ENCODE data around the gene ODC1. TPM values are rescaled to one million over a fixed set of nuclear protein-coding genes. Genes with fewer than 3 reads are reported as not detected.
A peak's percentile ranks its signal among the peaks of the same experiment; 100 is the strongest.

Gene ODC1
- total RNA-seq, 1 donor from 2014 or later, result 35.5 TPM

GRCh38 chr2:10402062-10402585 lies 46.0 kb downstream of the ODC1 start:
- DNase-seq (ENCODE audit: low read depth in 2 of 2), result peak in 1 of 2 donors; percentile 69

DNA sequence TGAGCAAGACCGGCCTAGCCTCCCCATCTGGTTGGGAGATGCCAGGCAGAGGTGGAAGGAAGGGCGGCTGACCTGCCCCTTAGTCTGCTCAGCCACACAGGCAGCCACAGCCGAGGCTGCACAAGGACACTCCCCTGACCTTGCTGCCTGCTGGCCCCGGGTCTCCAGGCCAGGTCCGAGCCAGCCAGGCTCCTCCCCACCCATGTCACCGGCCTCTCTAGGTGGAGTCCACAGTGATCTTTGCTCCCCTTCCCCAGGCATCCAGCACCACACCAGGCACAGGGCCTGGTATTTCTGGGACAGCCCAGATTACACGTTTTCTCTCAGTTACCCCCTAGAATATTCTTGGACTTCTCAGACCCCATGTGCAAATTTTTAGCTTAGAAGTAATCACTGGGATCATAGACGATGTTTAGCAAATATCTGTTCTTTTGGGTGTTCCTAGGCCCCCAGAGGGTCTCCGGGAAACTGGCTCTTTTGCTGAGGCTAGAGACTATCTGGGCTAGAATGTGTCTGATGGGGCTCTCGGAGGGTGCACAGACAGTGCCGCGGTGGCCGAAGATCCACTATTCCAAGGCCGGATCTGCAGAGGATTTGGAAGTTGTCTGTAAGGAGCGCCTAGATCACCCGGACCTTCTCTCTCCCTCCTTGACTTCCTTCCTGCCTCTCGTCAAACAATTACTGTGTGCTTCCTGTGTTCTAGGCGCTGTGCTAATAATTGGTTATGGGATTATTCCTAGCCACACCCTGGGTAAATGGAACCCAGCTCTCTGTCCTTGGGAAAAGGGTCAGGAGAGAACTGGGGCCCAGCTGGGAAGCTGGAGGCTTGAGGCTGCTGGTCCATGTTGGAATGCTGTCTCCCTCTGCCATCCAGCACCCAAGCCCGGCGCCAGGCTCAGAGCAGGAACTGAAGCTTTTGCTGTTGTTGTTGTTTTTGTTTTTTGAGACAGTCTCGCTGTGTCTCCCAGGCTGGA lies 46.9 kb downstream of the ODC1 start:
- peak in 1 of 2 donors; percentile 60 for DNase-seq (ENCODE audit: low read depth in 2 of 2)

GRCh38 chr2:10400568-10400977 lies 47.6 kb downstream of the ODC1 start:
- DNase-seq (ENCODE audit: low read depth in 2 of 2), result peak; percentile 23 to 59

GRCh38 chr2:10400002-10400401 lies 48.1 kb downstream of the ODC1 start:
- DNase-seq (ENCODE audit: low read depth in 2 of 2), result no peak

DNA sequence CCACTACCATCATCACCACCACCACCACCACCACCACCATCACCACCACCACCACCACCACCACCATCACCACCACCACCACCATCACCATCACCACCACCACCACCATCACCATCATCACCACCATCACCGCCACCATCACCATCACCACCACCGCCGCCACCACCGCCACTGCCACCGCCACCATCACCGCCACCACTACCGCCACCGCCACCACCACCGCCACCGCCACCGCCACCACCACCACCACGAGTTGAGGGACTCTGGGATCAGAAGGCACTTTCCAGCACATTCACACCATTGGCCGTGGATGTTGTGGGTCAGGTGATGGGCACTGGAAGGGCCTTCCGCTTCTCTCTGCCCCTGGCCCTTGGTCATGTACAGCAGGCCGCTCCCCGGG lies 48.8 kb downstream of the ODC1 start:
- no peak for DNase-seq (ENCODE audit: low read depth in 2 of 2)

- no peak for DNase-seq (ENCODE audit: low read depth in 2 of 2)
These were observed 49.6 kb downstream of the ODC1 start for GRCh38 chr2:10398496-10398895.

- no peak for DNase-seq (ENCODE audit: low read depth in 2 of 2)
These were observed 50.2 kb downstream of the ODC1 start for GRCh38 chr2:10397878-10398277.

DNA sequence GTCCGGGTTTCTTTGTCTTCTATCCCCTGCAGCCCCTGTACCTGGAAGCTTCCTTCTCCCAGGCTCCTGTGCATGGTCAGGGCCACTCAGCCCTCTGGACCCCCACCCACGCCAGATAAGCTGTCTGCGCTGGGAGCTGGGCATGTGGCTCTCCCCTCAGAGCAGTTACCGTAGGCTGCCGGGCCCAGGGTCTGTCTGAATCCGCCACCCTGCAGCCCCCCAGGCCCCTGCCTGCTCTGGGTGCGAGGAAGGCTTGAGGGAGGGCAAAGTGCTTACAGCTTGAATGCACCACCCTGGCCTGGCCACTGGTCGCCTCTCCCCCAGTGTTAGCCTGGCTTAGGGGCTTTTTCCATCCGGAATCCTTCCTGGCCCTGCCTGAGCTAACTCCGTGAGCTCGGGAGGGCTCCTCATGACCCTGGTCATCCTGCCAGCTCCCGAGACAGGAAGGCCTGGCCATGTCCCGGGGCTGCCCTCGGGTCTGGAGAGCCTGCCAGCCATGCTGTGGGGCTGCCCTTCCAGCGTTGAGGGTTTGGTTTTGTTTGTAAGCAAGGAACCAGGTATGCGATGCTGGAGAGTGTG lies 50.7 kb downstream of the ODC1 start:
- peak in 1 of 2 donors; percentile 29 for DNase-seq (ENCODE audit: low read depth in 2 of 2)

DNA sequence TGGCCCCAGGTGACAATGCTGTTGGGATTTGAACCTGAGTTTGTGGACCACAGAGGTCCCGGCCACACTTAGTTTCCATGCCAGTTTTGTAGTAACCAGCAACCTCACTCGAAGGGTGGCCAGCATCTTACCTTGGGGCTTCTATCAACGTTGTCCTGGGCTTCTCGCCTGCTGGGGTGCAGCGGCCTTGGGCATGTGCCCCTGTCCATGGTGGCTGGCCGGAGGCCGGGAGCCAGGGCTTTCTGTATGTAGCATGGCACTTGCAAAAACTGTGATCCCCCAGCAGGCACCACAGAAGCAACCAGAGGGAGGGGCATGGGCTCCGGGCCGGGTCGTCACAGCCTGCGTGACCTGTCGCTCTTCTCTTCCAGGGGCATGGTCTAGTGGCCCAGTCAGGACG lies 51.7 kb downstream of the ODC1 start:
- no peak for DNase-seq (ENCODE audit: low read depth in 2 of 2)

- DNase-seq (ENCODE audit: low read depth in 2 of 2), result no peak
These were observed 52.2 kb downstream of the ODC1 start for GRCh38 chr2:10395893-10396292.

DNA sequence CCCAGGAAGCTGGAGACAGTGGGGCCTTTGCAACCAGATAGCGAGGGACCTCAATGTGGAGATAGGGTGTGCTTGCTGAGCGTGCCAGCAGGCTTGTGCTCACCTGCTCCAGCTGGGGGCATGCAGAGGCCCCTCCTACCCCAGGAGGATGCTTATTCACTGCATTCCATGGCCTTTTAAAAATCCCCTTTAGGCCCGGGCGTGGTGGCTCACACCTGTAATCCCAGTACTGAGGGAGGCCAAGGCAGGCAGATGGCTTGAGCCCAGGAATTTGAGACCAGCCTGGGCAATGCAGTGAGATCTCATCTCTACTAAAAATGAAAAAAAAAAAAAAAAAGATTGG lies 54.5 kb downstream of the ODC1 start:
- no peak for DNase-seq (ENCODE audit: low read depth in 2 of 2)

DNA sequence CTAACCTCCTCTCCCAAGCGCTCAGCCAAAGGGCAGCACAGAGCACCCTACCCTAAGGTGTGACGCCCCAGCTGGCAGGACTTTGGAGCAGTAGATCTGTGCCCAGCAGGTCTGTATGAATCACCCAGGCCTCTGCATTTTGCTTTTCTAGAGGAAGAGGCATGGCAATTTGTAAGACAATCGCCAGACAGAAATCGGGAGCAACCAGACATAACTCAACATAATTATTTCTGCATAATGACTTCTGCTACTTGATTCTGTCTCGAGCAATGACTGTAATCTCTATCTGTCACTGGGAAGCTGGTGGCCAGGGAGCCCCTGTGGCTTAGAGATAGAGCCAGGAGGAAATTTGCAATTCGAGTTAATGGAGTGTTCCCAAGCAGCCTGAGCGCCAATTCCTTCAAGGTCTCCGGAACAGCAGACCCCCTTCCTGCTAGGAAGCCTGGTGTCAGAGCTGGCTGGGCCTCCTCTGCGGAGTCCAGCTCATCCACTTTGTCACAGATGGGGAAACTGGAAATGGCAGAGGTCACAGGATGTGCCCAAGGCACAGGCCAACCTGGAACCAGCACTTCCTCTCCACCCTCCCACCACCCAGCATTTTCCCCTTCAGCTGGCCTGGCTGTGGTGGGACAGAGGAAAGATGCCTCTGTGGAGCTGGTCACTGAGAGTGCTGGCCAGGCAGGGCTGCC lies 55.0 kb downstream of the ODC1 start:
- DNase-seq (ENCODE audit: low read depth in 2 of 2), result peak in 1 of 2 donors; percentile 32

GRCh38 chr2:10392548-10392947 lies 55.6 kb downstream of the ODC1 start:
- DNase-seq (ENCODE audit: low read depth in 2 of 2), result peak in 1 of 2 donors; percentile 28

- no peak for DNase-seq (ENCODE audit: low read depth in 2 of 2)
These were observed 56.0 kb downstream of the ODC1 start for GRCh38 chr2:10392100-10392499.

DNA sequence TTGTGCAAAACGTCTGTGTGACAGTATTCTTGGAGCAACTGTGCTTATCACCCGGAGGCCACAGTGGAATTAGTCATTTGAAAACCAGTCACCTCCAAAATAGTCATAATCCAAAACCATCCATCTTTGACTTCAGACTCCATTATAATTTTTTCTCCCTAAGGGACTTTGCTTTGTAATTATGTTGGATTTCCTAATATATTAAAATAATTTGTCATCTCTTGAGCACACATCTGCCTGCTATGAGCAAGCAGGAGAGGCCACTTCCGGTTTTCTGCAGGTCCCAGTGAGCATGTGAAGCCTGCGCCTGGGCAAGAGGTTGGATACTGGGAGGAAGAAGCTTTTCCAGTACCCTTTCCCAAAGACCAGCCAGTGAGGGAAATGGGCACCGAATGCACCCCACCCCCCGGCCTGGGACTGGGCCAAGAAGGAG lies 57.7 kb downstream of the ODC1 start:
- peak in 1 of 2 donors; percentile 65 for DNase-seq (ENCODE audit: low read depth in 2 of 2)

Other genes starting within 250 kb of the ODC1 start
- 33.7 and 33.8 TPM in 2 replicates for gene HPCAL1, start 145.4 kb downstream of the ODC1 start, total RNA-seq
- gene NOL10, start 241.6 kb upstream of the ODC1 start, total RNA-seq, result 18.5 and 20.6 TPM in 2 replicates